A549 (cell line): ENCODE results near the gene LEO1. TPM values are rescaled to one million over a fixed set of nuclear protein-coding genes. Genes with fewer than 3 reads are reported as not detected.

Experiments used
- BHLHE40 ChIP-seq: IDR thresholded peaks from 2 replicates; pipeline ENCODE4 v1.6.1; 2012; ENCODE audit warnings: low read depth, low read length, inconsistent platforms
- CBX8 ChIP-seq: fragments of 200-600 bp; sonication (generic); IDR thresholded peaks from 2 replicates; pipeline ENCODE4 v1.6.1; 2016
- CEBPB ChIP-seq, 2 experiments: fragments of >200 bp in 1 of 2; sonication (Bioruptor Twin) in 1 of 2; formaldehyde crosslinking in 1 of 2; IDR thresholded peaks; 2 replicates each; pipeline ENCODE4 v1.6.1; 2012 to 2016
- CHD4 ChIP-seq: fragments of 200-600 bp; sonication (generic); IDR thresholded peaks from 2 replicates; pipeline ENCODE4 v1.6.1; 2016; ENCODE audit warnings: antibody characterized with exemption, mild to moderate bottlenecking, borderline replicate concordance
- EHF ChIP-seq: fragments of 250-450 bp; sonication (Bioruptor Pico); IDR thresholded peaks from 2 replicates; pipeline ENCODE4 v1.5.0; 2020; ENCODE audit warnings: mild to moderate bottlenecking
- EP300 ChIP-seq, 2 experiments: fragments of >200 bp; sonication (Bioruptor Twin); formaldehyde crosslinking; IDR thresholded peaks; 2 replicates in 1 of 2; 3 replicates in 1 of 2; pipeline ENCODE4 v1.6.1; 2016 to 2017
- FOSB ChIP-seq: fragments of 250-450 bp; sonication (Bioruptor Pico); IDR thresholded peaks from 2 replicates; pipeline ENCODE4 v1.5.0; 2020; ENCODE audit warnings: mild to moderate bottlenecking, moderate library complexity
- FOXS1 ChIP-seq: fragments of 250-450 bp; sonication (Bioruptor Pico); IDR thresholded peaks from 2 replicates; pipeline ENCODE4 v1.5.0; 2020; ENCODE audit warnings: mild to moderate bottlenecking, moderate library complexity
- HDAC2 ChIP-seq: fragments of 200-600 bp; sonication (generic); IDR thresholded peaks from 2 replicates; pipeline ENCODE4 v1.6.1; 2016
- JUNB ChIP-seq: fragments of >200 bp; sonication (Bioruptor Twin); formaldehyde crosslinking; IDR thresholded peaks from 2 replicates; pipeline ENCODE4 v1.6.1; 2016
- KDM5A ChIP-seq: fragments of 200-600 bp; sonication (generic); IDR thresholded peaks from 2 replicates; pipeline ENCODE4 v1.6.1; 2016; ENCODE audit warnings: antibody characterized with exemption, mild to moderate bottlenecking
- MAFK ChIP-seq: fragments of 450-650 bp; IDR thresholded peaks from 2 replicates; pipeline ENCODE4 v1.6.1; 2014; ENCODE audit not compliant: partially characterized antibody
- MYC ChIP-seq: IDR thresholded peaks from 2 replicates; pipeline ENCODE4 v1.6.1; 2012; ENCODE audit warnings: mild to moderate bottlenecking, inconsistent platforms, low read length, improper control_type of control experiment, borderline replicate concordance
- NR3C1 ChIP-seq: fragments of >200 bp; sonication (Bioruptor Twin); formaldehyde crosslinking; IDR thresholded peaks from 3 replicates; pipeline ENCODE4 v1.6.1; 2017
- PHF8 ChIP-seq: fragments of 200-600 bp; sonication (generic); IDR thresholded peaks from 2 replicates; pipeline ENCODE4 v1.6.1; 2016; ENCODE audit warnings: low read depth, mild to moderate bottlenecking, antibody characterized with exemption, moderate library complexity, borderline replicate concordance
- POLR2A ChIP-seq: IDR thresholded peaks from 2 replicates; pipeline ENCODE4 v1.6.1; 2012; ENCODE audit warnings: mild to moderate bottlenecking, low read length
- RARB ChIP-seq: fragments of 250-450 bp; sonication (Bioruptor Pico); IDR thresholded peaks from 2 replicates; pipeline ENCODE4 v1.8.0; 2021; ENCODE audit warnings: mild to moderate bottlenecking, moderate library complexity
- RCOR1 ChIP-seq: fragments of 150-350 bp; IDR thresholded peaks from 2 replicates; pipeline ENCODE4 v1.6.1; 2014; ENCODE audit warnings: antibody characterized with exemption, low read length, low read depth
- RNF2 ChIP-seq: fragments of 200-600 bp; sonication (generic); IDR thresholded peaks from 2 replicates; pipeline ENCODE4 v1.6.1; 2016; ENCODE audit warnings: low read depth, mild to moderate bottlenecking, antibody characterized with exemption, moderate library complexity, borderline replicate concordance
- SMC3 ChIP-seq: fragments of >200 bp; sonication (Bioruptor Twin); formaldehyde crosslinking; IDR thresholded peaks from 3 replicates; pipeline ENCODE4 v1.6.1; 2018; ENCODE audit warnings: inconsistent platforms
- SREBF2 ChIP-seq: fragments of 450-650 bp; IDR thresholded peaks from 2 replicates; pipeline ENCODE4 v1.6.1; 2014; ENCODE audit warnings: mild to moderate bottlenecking, moderate library complexity
- TFCP2L1 ChIP-seq: fragments of 250-450 bp; sonication (Bioruptor Pico); IDR thresholded peaks from 2 replicates; pipeline ENCODE4 v1.5.0; 2021; ENCODE audit warnings: mild to moderate bottlenecking
- TP53 ChIP-seq: fragments of 250-450 bp; sonication (Bioruptor Pico); IDR thresholded peaks from 2 replicates; pipeline ENCODE4 v1.5.0; 2021; ENCODE audit warnings: mild to moderate bottlenecking, moderate library complexity
- ZC3H11A ChIP-seq: fragments of 450-650 bp; IDR thresholded peaks from 2 replicates; pipeline ENCODE4 v1.6.1; 2014; ENCODE audit warnings: antibody characterized with exemption, mild to moderate bottlenecking
- ZFP36 ChIP-seq: fragments of 450-650 bp; IDR thresholded peaks from 2 replicates; pipeline ENCODE4 v1.6.1; 2014; ENCODE audit warnings: borderline replicate concordance; ENCODE audit not compliant: partially characterized antibody
- ZNF302 ChIP-seq: fragments of 250-450 bp; sonication (Bioruptor Pico); IDR thresholded peaks from 2 replicates; pipeline ENCODE4 v1.9.0; 2021; ENCODE audit warnings: inconsistent platforms, mild to moderate bottlenecking, moderate library complexity
- polyA plus RNA-seq, 4 experiments: library from polyadenylated mRNA; depleted of rRNA in 3 of 4; stranded (reverse); fragments of >200 nt; fragmentation: RNase III in 1 of 4; extraction: RNeasy Plus Mini Kit Qiagen cat#74134 plus additional on column Dnase treatment in 1 of 4; gene quantifications; 2 replicates in 3 of 4; 3 replicates in 1 of 4; pipeline ENCODE4 v1.2.3, GENCODE V29; 2011 to 2017
- TF ChIP-seq, protein P1 (sequence below): fragments of >200 bp; sonication (Bioruptor Twin); formaldehyde crosslinking; IDR thresholded peaks from 3 replicates; pipeline ENCODE4 v1.5.1; 2016
- TF ChIP-seq, protein P2 (sequence below): fragments of 250-450 bp; sonication (Bioruptor Pico); IDR thresholded peaks from 2 replicates; pipeline ENCODE4 v1.5.0; 2021; ENCODE audit warnings: mild to moderate bottlenecking, moderate library complexity, borderline replicate concordance
- TF ChIP-seq, protein P3 (sequence below): fragments of 450-650 bp; IDR thresholded peaks from 2 replicates; pipeline ENCODE4 v1.6.1; 2014; ENCODE audit warnings: antibody characterized with exemption
- TF ChIP-seq, protein P4 (sequence below): fragments of 200-600 bp; sonication (generic); IDR thresholded peaks from 2 replicates; pipeline ENCODE4 v1.6.1; 2016; ENCODE audit warnings: antibody characterized with exemption, mild to moderate bottlenecking, moderate library complexity
- TF ChIP-seq, protein P5 (sequence below): IDR thresholded peaks from 2 replicates; pipeline ENCODE4 v1.6.1; 2012

The LEO1 gene
- polyA plus RNA-seq, 2 of the 4 experiments (the other 2 are of a cell fraction) = 22.3 to 60.3 TPM

DNA sequence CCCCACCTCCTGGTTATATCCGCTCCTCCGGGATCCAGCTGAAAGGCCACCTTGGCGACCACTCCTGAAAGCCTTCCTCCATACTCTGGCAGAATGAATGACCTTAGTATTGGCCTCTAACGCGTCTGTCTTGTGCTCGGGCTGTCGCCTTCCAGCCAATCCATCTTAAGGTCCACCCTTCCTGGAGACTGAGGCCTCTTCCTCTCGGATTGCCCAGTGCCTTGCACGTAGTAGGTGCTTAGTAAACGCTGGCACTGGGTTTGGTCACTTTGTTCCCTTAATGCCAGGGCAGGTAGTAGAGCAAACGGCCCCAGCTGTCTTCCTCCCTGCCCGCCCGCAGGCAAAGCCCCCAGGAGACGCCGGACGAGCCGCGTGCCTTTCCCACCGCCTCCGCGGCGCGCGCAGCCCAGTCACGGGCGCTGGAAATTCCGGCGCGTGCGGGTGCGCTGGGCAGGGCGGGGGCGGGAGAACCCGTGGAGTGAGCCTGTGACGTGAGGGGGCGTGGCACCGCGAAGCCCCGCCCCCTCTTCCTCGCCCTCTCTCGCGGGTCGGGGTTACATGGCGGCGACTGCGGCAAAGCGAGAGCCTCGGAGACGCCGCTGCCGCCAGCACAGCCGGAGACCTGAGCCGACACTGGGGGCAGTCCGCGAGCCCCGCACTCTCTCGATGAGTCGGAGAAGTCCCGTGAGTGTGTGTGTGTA, 47.3 kb upstream of the LEO1 start, which contains the start of gene MAPK6 (continued):
- TF ChIP-seq PHF8 (peak; percentile 62; the same call in 1 of the 2 replicates), SREBF2 (no peak), MYC (peak; percentile 95), FOSB (CRISPR knock-in tag) (no peak), EHF (CRISPR knock-in tag) (peak; percentile 61; the same call in 1 of the 2 replicates), RCOR1 (no peak), SMC3 (peak; percentile 30; the same call in 2 of the 3 replicates), TP53 (CRISPR knock-in tag) (peak; percentile 80; the same call in 1 of the 2 replicates), HDAC2 (no peak), POLR2A (peak; percentile 79), KDM5A (no peak), BHLHE40 (peak; percentile 100), JUNB (no peak), ZFP36 (no peak), CEBPB (IDR thresholded peaks at IDR 0.05) (peak in 1 of 2 experiments; percentile 21; a peak in 1 of 4 replicates), CBX8 (no peak), EP300 (IDR thresholded peaks at IDR 0.05) (no peak), ZC3H11A (no peak), RNF2 (no peak), FOXS1 (CRISPR knock-in tag) (peak; percentile 75; the same call in 1 of the 2 replicates), CHD4 (no peak), RARB (CRISPR knock-in tag) (no peak), TFCP2L1 (CRISPR knock-in tag) (peak; percentile 90), MAFK (no peak), NR3C1 (no peak), ZNF302 (CRISPR knock-in tag) (no peak)
- TF ChIP-seq, protein P1, sequence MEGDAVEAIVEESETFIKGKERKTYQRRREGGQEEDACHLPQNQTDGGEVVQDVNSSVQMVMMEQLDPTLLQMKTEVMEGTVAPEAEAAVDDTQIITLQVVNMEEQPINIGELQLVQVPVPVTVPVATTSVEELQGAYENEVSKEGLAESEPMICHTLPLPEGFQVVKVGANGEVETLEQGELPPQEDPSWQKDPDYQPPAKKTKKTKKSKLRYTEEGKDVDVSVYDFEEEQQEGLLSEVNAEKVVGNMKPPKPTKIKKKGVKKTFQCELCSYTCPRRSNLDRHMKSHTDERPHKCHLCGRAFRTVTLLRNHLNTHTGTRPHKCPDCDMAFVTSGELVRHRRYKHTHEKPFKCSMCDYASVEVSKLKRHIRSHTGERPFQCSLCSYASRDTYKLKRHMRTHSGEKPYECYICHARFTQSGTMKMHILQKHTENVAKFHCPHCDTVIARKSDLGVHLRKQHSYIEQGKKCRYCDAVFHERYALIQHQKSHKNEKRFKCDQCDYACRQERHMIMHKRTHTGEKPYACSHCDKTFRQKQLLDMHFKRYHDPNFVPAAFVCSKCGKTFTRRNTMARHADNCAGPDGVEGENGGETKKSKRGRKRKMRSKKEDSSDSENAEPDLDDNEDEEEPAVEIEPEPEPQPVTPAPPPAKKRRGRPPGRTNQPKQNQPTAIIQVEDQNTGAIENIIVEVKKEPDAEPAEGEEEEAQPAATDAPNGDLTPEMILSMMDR = no peak
- TF ChIP-seq, protein P2, sequence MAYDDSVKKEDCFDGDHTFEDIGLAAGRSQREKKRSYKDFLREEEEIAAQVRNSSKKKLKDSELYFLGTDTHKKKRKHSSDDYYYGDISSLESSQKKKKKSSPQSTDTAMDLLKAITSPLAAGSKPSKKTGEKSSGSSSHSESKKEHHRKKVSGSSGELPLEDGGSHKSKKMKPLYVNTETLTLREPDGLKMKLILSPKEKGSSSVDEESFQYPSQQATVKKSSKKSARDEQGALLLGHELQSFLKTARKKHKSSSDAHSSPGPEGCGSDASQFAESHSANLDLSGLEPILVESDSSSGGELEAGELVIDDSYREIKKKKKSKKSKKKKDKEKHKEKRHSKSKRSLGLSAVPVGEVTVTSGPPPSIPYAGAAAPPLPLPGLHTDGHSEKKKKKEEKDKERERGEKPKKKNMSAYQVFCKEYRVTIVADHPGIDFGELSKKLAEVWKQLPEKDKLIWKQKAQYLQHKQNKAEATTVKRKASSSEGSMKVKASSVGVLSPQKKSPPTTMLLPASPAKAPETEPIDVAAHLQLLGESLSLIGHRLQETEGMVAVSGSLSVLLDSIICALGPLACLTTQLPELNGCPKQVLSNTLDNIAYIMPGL (CRISPR knock-in tag) = no peak
- TF ChIP-seq, protein P3, sequence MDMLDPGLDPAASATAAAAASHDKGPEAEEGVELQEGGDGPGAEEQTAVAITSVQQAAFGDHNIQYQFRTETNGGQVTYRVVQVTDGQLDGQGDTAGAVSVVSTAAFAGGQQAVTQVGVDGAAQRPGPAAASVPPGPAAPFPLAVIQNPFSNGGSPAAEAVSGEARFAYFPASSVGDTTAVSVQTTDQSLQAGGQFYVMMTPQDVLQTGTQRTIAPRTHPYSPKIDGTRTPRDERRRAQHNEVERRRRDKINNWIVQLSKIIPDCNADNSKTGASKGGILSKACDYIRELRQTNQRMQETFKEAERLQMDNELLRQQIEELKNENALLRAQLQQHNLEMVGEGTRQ = peak; percentile 72
- TF ChIP-seq, protein P4, sequence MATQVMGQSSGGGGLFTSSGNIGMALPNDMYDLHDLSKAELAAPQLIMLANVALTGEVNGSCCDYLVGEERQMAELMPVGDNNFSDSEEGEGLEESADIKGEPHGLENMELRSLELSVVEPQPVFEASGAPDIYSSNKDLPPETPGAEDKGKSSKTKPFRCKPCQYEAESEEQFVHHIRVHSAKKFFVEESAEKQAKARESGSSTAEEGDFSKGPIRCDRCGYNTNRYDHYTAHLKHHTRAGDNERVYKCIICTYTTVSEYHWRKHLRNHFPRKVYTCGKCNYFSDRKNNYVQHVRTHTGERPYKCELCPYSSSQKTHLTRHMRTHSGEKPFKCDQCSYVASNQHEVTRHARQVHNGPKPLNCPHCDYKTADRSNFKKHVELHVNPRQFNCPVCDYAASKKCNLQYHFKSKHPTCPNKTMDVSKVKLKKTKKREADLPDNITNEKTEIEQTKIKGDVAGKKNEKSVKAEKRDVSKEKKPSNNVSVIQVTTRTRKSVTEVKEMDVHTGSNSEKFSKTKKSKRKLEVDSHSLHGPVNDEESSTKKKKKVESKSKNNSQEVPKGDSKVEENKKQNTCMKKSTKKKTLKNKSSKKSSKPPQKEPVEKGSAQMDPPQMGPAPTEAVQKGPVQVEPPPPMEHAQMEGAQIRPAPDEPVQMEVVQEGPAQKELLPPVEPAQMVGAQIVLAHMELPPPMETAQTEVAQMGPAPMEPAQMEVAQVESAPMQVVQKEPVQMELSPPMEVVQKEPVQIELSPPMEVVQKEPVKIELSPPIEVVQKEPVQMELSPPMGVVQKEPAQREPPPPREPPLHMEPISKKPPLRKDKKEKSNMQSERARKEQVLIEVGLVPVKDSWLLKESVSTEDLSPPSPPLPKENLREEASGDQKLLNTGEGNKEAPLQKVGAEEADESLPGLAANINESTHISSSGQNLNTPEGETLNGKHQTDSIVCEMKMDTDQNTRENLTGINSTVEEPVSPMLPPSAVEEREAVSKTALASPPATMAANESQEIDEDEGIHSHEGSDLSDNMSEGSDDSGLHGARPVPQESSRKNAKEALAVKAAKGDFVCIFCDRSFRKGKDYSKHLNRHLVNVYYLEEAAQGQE = no peak
- TF ChIP-seq, protein P5, sequence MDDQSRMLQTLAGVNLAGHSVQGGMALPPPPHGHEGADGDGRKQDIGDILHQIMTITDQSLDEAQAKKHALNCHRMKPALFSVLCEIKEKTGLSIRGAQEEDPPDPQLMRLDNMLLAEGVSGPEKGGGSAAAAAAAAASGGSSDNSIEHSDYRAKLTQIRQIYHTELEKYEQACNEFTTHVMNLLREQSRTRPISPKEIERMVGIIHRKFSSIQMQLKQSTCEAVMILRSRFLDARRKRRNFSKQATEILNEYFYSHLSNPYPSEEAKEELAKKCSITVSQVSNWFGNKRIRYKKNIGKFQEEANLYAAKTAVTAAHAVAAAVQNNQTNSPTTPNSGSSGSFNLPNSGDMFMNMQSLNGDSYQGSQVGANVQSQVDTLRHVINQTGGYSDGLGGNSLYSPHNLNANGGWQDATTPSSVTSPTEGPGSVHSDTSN = peak; percentile 79; the same call in 1 of the 2 replicates
